ENCODE measurements around the gene CCDC159. TPM values are rescaled to one million over a fixed set of nuclear protein-coding genes. Genes with fewer than 3 reads are reported as not detected.

The CCDC159 gene
- total and polyA plus RNA-seq, 2 of the 4 experiments (the other 2 are of a cell fraction) = 4.7 to 14.0 TPM

DNA sequence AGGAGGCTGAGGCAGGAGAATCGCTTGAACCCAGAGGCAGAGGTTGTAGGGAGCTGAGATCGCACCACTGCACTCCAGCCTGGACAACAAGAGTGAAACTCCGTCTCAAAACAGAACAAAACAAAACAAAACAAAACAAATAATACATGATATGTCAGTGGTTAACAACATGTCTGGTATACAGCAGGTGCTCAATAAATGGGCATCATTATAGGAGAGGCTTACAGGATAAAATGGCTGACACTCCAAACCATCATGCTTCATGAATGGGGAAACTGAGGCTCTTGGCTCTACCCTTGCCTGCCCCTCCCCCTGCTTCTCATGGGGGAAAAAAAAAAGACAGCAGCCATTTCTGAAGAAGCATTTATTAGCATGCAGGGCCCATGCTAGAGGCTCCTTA is 3.9 kb upstream of the CCDC159 start:
- H2AK5ac ChIP-seq (ENCODE audit: low read depth, low read length) = no peak overlapping the region
- H2BK20ac ChIP-seq (ENCODE audit: low read depth, low read length) = no peak overlapping the region
- H2BK120ac ChIP-seq (ENCODE audit: low read depth, low read length) = no peak overlapping the region
- no peaks in the 10 kb centered on the region for H3K9me3 ChIP-seq (ENCODE audit: control insufficient read depth, insufficient read depth, low read length)
- H2BK15ac ChIP-seq (ENCODE audit: low read depth, low read length) = no peak overlapping the region
- TF ChIP-seq NFE2L2 (IDR thresholded peaks at IDR 0.05; ENCODE audit: low read depth, low read length) (no peak), BHLHE40 (IDR thresholded peaks at IDR 0.05; ENCODE audit: low read depth, low read length) (no peak), POLR2A (IDR thresholded peaks at IDR 0.05; ENCODE audit: low read depth, low read length) (no peak), RFX5 (IDR thresholded peaks at IDR 0.05; ENCODE audit: low read depth, low read length) (no peak), CHD1 (IDR thresholded peaks at IDR 0.05; ENCODE audit: low read depth, low read length) (no peak), MXI1 (IDR thresholded peaks at IDR 0.05; ENCODE audit: borderline replicate concordance, low read depth, low read length) (no peak), SMC3 (IDR thresholded peaks at IDR 0.05; ENCODE audit: low read depth, low read length) (no peak), MAFK (IDR thresholded peaks at IDR 0.05; ENCODE audit: low read depth, low read length) (no peak)
- TF ChIP-seq, protein P1, sequence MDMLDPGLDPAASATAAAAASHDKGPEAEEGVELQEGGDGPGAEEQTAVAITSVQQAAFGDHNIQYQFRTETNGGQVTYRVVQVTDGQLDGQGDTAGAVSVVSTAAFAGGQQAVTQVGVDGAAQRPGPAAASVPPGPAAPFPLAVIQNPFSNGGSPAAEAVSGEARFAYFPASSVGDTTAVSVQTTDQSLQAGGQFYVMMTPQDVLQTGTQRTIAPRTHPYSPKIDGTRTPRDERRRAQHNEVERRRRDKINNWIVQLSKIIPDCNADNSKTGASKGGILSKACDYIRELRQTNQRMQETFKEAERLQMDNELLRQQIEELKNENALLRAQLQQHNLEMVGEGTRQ (IDR thresholded peaks at IDR 0.05; ENCODE audit: low read depth, low read length) = no peak
- H3K4me1 ChIP-seq (ENCODE audit: control insufficient read depth, insufficient read depth, low read length) = peaks cover 16% of the 10 kb centered on the region
- H3K18ac ChIP-seq (ENCODE audit: low read depth, low read length) = no peak overlapping the region
- ChIA-PET POLR2A (ENCODE audit: unreplicated experiment) (no interaction called here), CTCF (no interaction called here)
- H3K9ac ChIP-seq (ENCODE audit: low read depth, low read length) = no peak overlapping the region
- no peak overlapping the region for H3K56ac ChIP-seq (ENCODE audit: extremely low read depth, insufficient read depth, low read length)
- in situ Hi-C loops (cut with MboI; ENCODE audit: low sequenced_read_pairs) (no loop called here), intact Hi-C loops (cut with micrococcal nuclease) (no loop called here), dilution Hi-C loops (cut with HindIII; ENCODE audit: low sequenced_read_pairs, unreplicated experiment) (no loop called here)
- no peak overlapping the region for H2AFZ ChIP-seq (replicated peaks; ENCODE audit: low read length, poor library complexity)
- H3K4me2 ChIP-seq (ENCODE audit: low read depth, low read length) = no peak overlapping the region
- no peak overlapping the region for H3K14ac ChIP-seq (replicated peaks; ENCODE audit: low read depth, low read length)
- no peak overlapping the region for H2AK9ac ChIP-seq (replicated peaks; ENCODE audit: low read depth, low read length, poor library complexity)
- peaks cover 9% of the 10 kb centered on the region; the same call in 1 of the 2 replicates for H4K20me1 ChIP-seq (ENCODE audit: insufficient read depth, low read length)
- no TSS peak for BruUV-seq (replicated peaks)
- no peaks in the 10 kb centered on the region for H3K27me3 ChIP-seq (ENCODE audit: control insufficient read depth, insufficient read depth, low read length)
- ATAC-seq (ENCODE audit: low read depth) = no peak
- H3K9me1 ChIP-seq (ENCODE audit: insufficient read depth, low read length) = peaks cover 10% of the 10 kb centered on the region
- H3K4me3 ChIP-seq (ENCODE audit: insufficient read depth, low read depth, low read length) = no peak overlapping the region
- H4K91ac ChIP-seq (ENCODE audit: insufficient read depth, low read depth, low read length) = no peak overlapping the region
- no peak overlapping the region for H3K27ac ChIP-seq (ENCODE audit: insufficient read depth, low read length)
- H2BK5ac ChIP-seq (ENCODE audit: low read depth, low read length, poor library complexity, severe bottlenecking) = no peak overlapping the region
- H3K36me3 ChIP-seq (ENCODE audit: control insufficient read depth, insufficient read depth, low read length) = 0 out of 2 replicates have a peak, but pooled peaks cover 1% of the 10 kb centered on the region
- H3K4ac ChIP-seq (ENCODE audit: low read depth, low read length) = no peak overlapping the region
- peaks cover 10 to 38% of the 10 kb centered on the region in 2 experiments; a peak in 3 of 4 replicates for H3K79me1 ChIP-seq (ENCODE audit: low read depth in 1 of 2, low read length in 2 of 2)
- H4K5ac ChIP-seq (ENCODE audit: low read depth, low read length) = no peak overlapping the region
- no peak for DNase-seq
- no peak overlapping the region for H4K8ac ChIP-seq (ENCODE audit: low read depth in 2 of 2, low read length in 2 of 2)
- WGBS, 2 experiments (ENCODE audit: extremely low coverage in 2 of 2, insufficient read length in 1 of 2) = no CpG with 5 or more reads among the region's 3 CpGs
- H3K23ac ChIP-seq (ENCODE audit: low read depth, low read length) = no peak overlapping the region

Data from IMR-90 (cell line).